Neutrophil (primary cell): ENCODE results near the gene NLE1.

Source experiments
- H3K27ac ChIP-seq: fragments of 200-600 bp; sonication (generic); 2 replicates; pipeline ENCODE4 v1.5.1; 2016; ENCODE audit warnings: mild to moderate bottlenecking, moderate library complexity
- H3K27me3 ChIP-seq: fragments of 200-600 bp; sonication (generic); 2 replicates; pipeline ENCODE4 v1.6.0; 2016; ENCODE audit warnings: mild to moderate bottlenecking
- H3K36me3 ChIP-seq: fragments of 200-600 bp; sonication (generic); 2 replicates; pipeline ENCODE4 v1.5.1; 2017
- H3K4me1 ChIP-seq, 2 experiments: fragments of 200-600 bp in 1 of 2; sonication (generic) in 1 of 2; 1 replicate in 1 of 2; 2 replicates in 1 of 2; pipeline versions ENCODE4 v1.5.1 to v1.6.1; 2013 to 2016; ENCODE audit warnings: low read depth in 1 of 2, low read length in 1 of 2, mild to moderate bottlenecking in 1 of 2, moderate library complexity in 1 of 2; ENCODE audit not compliant: control insufficient read depth in 1 of 2, insufficient read depth in 1 of 2
- H3K4me3 ChIP-seq, 2 experiments: fragments of 200-600 bp in 1 of 2; sonication (generic) in 1 of 2; 1 replicate in 1 of 2; 2 replicates in 1 of 2; pipeline ENCODE4 v1.5.1; 2013 to 2016; ENCODE audit warnings: low read depth in 1 of 2, low read length in 1 of 2, mild to moderate bottlenecking in 1 of 2, moderate library complexity in 1 of 2
- H3K9me3 ChIP-seq: fragments of 200-600 bp; sonication (generic); 2 replicates; pipeline ENCODE4 v1.5.1; 2016
- TF ChIP-seq, protein P1 (sequence below): fragments of 200-600 bp; sonication (generic); IDR thresholded peaks from 2 replicates; pipeline ENCODE4 v1.5.1; 2016; ENCODE audit warnings: antibody characterized with exemption

Gene NLE1

DNA sequence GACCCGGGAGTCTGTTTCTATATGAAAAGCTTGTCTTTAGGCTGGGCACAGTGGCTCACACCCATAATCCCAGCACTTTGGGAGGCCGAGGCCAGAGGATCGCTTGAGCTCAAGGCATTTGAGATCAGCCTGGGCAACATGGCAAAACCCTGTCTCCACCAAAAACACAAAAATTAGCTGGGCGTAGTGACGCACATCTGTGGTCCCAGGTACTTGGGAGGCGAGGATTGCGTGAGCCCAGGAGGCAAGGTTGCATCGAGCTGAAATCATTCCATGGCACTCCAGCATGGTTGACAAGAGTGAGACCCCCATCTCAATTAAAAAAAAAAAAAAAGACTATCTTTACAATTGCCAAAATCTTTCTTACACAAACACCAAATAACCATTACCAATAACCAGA, 55.9 kb downstream of the NLE1 start:
- Histone ChIP-seq H3K36me3 (no peaks in the 10 kb centered on the region), H3K4me3 (no peak overlapping the region), H3K27ac (no peak overlapping the region), H3K4me1 (peaks cover 37 to 47% of the 10 kb centered on the region in 2 experiments), H3K9me3 (no peaks in the 10 kb centered on the region), H3K27me3 (no peaks in the 10 kb centered on the region)
- TF ChIP-seq, protein P1, sequence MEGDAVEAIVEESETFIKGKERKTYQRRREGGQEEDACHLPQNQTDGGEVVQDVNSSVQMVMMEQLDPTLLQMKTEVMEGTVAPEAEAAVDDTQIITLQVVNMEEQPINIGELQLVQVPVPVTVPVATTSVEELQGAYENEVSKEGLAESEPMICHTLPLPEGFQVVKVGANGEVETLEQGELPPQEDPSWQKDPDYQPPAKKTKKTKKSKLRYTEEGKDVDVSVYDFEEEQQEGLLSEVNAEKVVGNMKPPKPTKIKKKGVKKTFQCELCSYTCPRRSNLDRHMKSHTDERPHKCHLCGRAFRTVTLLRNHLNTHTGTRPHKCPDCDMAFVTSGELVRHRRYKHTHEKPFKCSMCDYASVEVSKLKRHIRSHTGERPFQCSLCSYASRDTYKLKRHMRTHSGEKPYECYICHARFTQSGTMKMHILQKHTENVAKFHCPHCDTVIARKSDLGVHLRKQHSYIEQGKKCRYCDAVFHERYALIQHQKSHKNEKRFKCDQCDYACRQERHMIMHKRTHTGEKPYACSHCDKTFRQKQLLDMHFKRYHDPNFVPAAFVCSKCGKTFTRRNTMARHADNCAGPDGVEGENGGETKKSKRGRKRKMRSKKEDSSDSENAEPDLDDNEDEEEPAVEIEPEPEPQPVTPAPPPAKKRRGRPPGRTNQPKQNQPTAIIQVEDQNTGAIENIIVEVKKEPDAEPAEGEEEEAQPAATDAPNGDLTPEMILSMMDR = no peak

DNA sequence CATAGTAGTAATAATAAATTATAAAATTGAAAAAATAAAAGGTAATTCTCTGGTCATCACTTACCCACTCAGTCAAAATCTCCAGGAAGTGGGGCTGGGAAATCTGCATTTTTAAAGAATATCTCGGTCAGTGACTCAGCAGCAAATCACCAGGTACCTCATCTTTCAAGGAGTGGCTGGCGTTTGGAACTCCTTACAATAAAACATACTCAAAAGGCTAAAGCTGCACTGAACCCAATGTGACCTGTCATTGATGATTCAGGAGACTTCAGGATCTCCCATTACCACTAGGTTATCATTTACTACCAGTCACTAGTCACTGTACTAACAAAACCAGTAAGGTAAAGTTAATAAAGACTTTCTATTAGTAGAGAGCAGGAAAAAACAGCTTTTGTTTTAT, 57.1 kb downstream of the NLE1 start:
- Histone ChIP-seq H3K4me1 (peaks cover 33 to 43% of the 10 kb centered on the region in 2 experiments), H3K36me3 (no peaks in the 10 kb centered on the region), H3K9me3 (no peaks in the 10 kb centered on the region), H3K27ac (no peak overlapping the region), H3K27me3 (no peaks in the 10 kb centered on the region), H3K4me3 (no peak overlapping the region)
- TF ChIP-seq, protein P1 = no peak

DNA sequence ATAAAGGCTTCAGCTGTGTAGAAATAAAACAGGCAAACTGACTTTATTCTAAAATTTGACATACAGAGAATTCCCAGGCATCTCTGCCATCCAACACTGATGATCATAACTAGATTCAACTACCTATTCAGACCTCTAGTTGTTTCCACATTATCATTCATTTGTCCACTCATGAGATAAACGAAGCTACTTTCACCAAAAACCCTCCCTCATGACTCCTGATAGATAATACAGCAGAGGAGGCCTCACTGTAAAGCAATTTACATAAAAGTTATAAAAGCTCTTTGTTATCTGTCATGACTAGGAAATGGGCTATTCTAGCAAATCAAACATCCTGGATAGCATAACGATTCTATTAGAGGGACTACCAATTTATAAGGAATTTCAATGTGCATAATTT, 59.0 kb downstream of the NLE1 start:
- no peak overlapping the region for H3K4me3 ChIP-seq
- TF ChIP-seq, protein P1 = no peak
- H3K9me3 ChIP-seq = no peaks in the 10 kb centered on the region
- no peaks in the 10 kb centered on the region for H3K36me3 ChIP-seq
- peaks cover 25 to 40% of the 10 kb centered on the region in 2 experiments for H3K4me1 ChIP-seq
- no peak overlapping the region for H3K27ac ChIP-seq
- H3K27me3 ChIP-seq = no peaks in the 10 kb centered on the region

DNA sequence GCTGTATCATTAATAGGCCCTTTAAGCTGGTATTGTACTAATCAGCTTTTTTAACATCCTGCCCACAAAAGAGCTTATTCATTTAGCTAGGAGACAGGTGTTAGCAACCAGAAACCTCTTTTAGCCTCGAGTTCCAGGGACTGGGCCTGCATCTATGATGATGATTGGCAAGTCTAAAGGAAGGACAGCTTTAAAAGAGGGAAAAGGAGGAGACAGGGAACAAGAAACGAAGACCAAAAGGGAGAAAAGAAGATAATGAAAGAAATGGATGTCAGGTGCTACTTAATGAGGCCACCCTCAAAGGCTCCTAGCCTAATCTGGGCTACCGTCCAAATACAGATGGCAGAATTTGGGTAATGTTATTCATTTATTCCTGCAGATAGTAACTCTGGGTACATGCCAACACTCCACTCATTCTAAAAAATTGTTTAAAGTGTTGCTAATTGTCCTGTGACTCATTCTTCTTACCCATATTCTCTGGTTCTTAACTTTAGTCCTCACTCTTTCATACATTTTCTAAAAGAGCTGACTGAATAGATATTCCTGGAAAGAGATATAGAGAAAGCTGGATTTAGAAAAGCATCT, 59.9 kb downstream of the NLE1 start:
- Histone ChIP-seq H3K4me1 (peaks cover 16 to 31% of the 10 kb centered on the region in 2 experiments), H3K4me3 (no peak overlapping the region), H3K9me3 (no peaks in the 10 kb centered on the region), H3K27me3 (no peaks in the 10 kb centered on the region), H3K36me3 (no peaks in the 10 kb centered on the region), H3K27ac (no peak overlapping the region)
- TF ChIP-seq, protein P1 = no peak

DNA sequence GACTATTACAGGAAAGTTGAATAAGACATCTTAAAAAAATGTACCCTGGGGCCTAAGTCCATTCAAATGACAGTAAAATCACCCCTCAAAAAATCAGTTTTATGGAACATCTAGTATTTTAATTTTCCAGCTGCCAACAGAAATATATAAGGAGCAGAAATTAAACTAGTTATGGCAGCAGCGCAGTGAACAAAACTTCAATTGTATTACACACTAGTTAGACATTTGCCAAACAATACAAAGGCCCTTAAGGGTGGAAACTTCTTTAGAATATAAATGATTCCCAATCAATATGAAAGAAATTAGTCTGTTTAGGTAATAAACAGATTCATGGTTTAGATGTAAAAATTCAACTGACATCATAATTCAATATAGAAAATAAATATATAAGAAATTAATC, 60.5 kb downstream of the NLE1 start:
- no peak overlapping the region for H3K4me3 ChIP-seq
- H3K9me3 ChIP-seq = no peaks in the 10 kb centered on the region
- TF ChIP-seq, protein P1 = no peak
- H3K27me3 ChIP-seq = no peaks in the 10 kb centered on the region
- no peak overlapping the region for H3K27ac ChIP-seq
- no peaks in the 10 kb centered on the region for H3K36me3 ChIP-seq
- H3K4me1 ChIP-seq = peaks cover 11 to 26% of the 10 kb centered on the region in 2 experiments
